Activated naive CD8-positive, alpha-beta T cell treated with anti-CD3 and anti-CD28 coated beads, Interleukin-2, amount 50 U/mL, for 16 hours (primary cell): ENCODE measurements around the gene PRKG1.

ENCODE experiments used
- DNase-seq: peaks from one replicate; pipeline ENCODE4 v3.0.0-alpha.2; 2020; ENCODE audit warnings: low read depth, low spot score

Gene PRKG1

GRCh38 chr10:51800725-51801424, 726.6 kb downstream of the PRKG1 start:
- DNase-seq, result no peak

- DNase-seq, result no peak
Measured at GRCh38 chr10:51802030-51802429, 727.7 kb downstream of the PRKG1 start.

GRCh38 chr10:51804866-51805265, 730.6 kb downstream of the PRKG1 start:
- DNase-seq, result no peak

GRCh38 chr10:51806079-51806835, 732.0 kb downstream of the PRKG1 start:
- no peak for DNase-seq

- DNase-seq, result no peak
Measured at GRCh38 chr10:51808187-51808586, 733.9 kb downstream of the PRKG1 start.

GRCh38 chr10:51815723-51816122, 741.4 kb downstream of the PRKG1 start:
- DNase-seq, result no peak

- DNase-seq, result no peak
Measured at GRCh38 chr10:51821045-51821444, 746.8 kb downstream of the PRKG1 start.

GRCh38 chr10:51821745-51822144, 747.5 kb downstream of the PRKG1 start:
- no peak for DNase-seq

- no peak for DNase-seq
Measured at GRCh38 chr10:51832652-51833383, 758.5 kb downstream of the PRKG1 start.

- DNase-seq, result no peak
Measured at GRCh38 chr10:51834548-51834947, 760.3 kb downstream of the PRKG1 start.

GRCh38 chr10:51838471-51838870, 764.2 kb downstream of the PRKG1 start:
- no peak for DNase-seq

GRCh38 chr10:51843966-51844365, 769.7 kb downstream of the PRKG1 start:
- DNase-seq, result no peak

- no peak for DNase-seq
Measured at GRCh38 chr10:51846856-51847506, 772.7 kb downstream of the PRKG1 start.

GRCh38 chr10:51852297-51852696, 778.0 kb downstream of the PRKG1 start:
- no peak for DNase-seq

- no peak for DNase-seq
Measured at GRCh38 chr10:51857305-51857704, 783.0 kb downstream of the PRKG1 start.

- no peak for DNase-seq
Measured at GRCh38 chr10:51860257-51860656, 786.0 kb downstream of the PRKG1 start.

GRCh38 chr10:51861051-51861450, 786.8 kb downstream of the PRKG1 start:
- no peak for DNase-seq

- DNase-seq, result no peak
Measured at GRCh38 chr10:51861731-51862130, 787.4 kb downstream of the PRKG1 start.

- no peak for DNase-seq
Measured at GRCh38 chr10:51862149-51862548, 787.9 kb downstream of the PRKG1 start.

GRCh38 chr10:51867956-51868355, 793.7 kb downstream of the PRKG1 start:
- DNase-seq, result no peak

- DNase-seq, result no peak
Measured at GRCh38 chr10:51874131-51874530, 799.8 kb downstream of the PRKG1 start.

- no peak for DNase-seq
Measured at GRCh38 chr10:51875610-51876009, 801.3 kb downstream of the PRKG1 start.
